ENCODE results near the gene PIEZO2.

Gene PIEZO2

GRCh38 chr18:11074889-11075288 is 74.5 kb downstream of the PIEZO2 start:
- H3K27ac ChIP-seq, result no peak overlapping the region
- ChIA-PET POLR2A (ENCODE audit: low non-redundant PET) (no interaction called here), CTCF (no interaction called here)
- no peak for TF ChIP-seq CTCF (conservative IDR thresholded peaks at IDR 0.05; ENCODE audit: low read depth)
- no peak for DNase-seq (ENCODE audit: low spot score)

GRCh38 chr18:11073971-11074370 is 75.4 kb downstream of the PIEZO2 start:
- ChIA-PET POLR2A (ENCODE audit: low non-redundant PET) (no interaction called here), CTCF (no interaction called here)
- no peak for DNase-seq (ENCODE audit: low spot score)
- no peak for TF ChIP-seq CTCF (conservative IDR thresholded peaks at IDR 0.05; ENCODE audit: low read depth)
- H3K27ac ChIP-seq, result no peak overlapping the region

- ChIA-PET CTCF (interaction anchor here (0.7 kb wide), 1 partner anchor 547 kb away, joined by 4 read pairs; the partner anchor contains the start of gene NAPG), POLR2A (ENCODE audit: low non-redundant PET) (no interaction called here)
- no peak overlapping the region for H3K27ac ChIP-seq
- TF ChIP-seq CTCF (conservative IDR thresholded peaks at IDR 0.05; ENCODE audit: low read depth), result no peak
- no peak for DNase-seq (ENCODE audit: low spot score)
These were observed 76.7 kb downstream of the PIEZO2 start for GRCh38 chr18:11072632-11073031.

GRCh38 chr18:11071300-11071699 is 78.1 kb downstream of the PIEZO2 start:
- no peak for DNase-seq (ENCODE audit: low spot score)
- H3K27ac ChIP-seq, result no peak overlapping the region
- CTCF ChIA-PET, result no interaction called here
- POLR2A ChIA-PET (ENCODE audit: low non-redundant PET), result no interaction called here
- no peak for TF ChIP-seq CTCF (conservative IDR thresholded peaks at IDR 0.05; ENCODE audit: low read depth)

- no peak for DNase-seq (ENCODE audit: low spot score)
- CTCF ChIA-PET, result no interaction called here
- POLR2A ChIA-PET (ENCODE audit: low non-redundant PET), result no interaction called here
- TF ChIP-seq CTCF (conservative IDR thresholded peaks at IDR 0.05; ENCODE audit: low read depth), result no peak
- H3K27ac ChIP-seq, result no peak overlapping the region
These were observed 78.8 kb downstream of the PIEZO2 start for GRCh38 chr18:11070593-11070992.

- ChIA-PET CTCF (interaction anchor here (0.6 kb wide), 1 partner anchor 16 kb away, joined by 6 read pairs; no protein-coding TSS in a partner anchor), POLR2A (ENCODE audit: low non-redundant PET) (no interaction called here)
- TF ChIP-seq CTCF (conservative IDR thresholded peaks at IDR 0.05; ENCODE audit: low read depth), result no peak
- DNase-seq (ENCODE audit: low spot score), result no peak
- no peak overlapping the region for H3K27ac ChIP-seq
These were observed 83.3 kb downstream of the PIEZO2 start for GRCh38 chr18:11066038-11066437.
